Activated B cell treated with CpG ODN at 0.5 μM for 24 hours (primary cell): ENCODE data around the gene SMIM26. TPM values are rescaled to one million over a fixed set of nuclear protein-coding genes. Genes with fewer than 3 reads are reported as not detected.

Experiments
- ATAC-seq: fragments of 200-7000 bp; cut with Tn5 transposase; one replicate; pipeline ENCODE4 v1.10.0; 2021; ENCODE audit warnings: low read depth, mild to moderate bottlenecking, moderate library complexity
- CTCF ChIA-PET: fragments of 350-600 bp; sonication (Branson Sonifier 250); formaldehyde crosslinking; loops from one replicate; lab custom pipeline; 2021; ENCODE audit warnings: antibody characterized with exemption; lab: Charles Lee
- POLR2A ChIA-PET: fragments of 350-600 bp; sonication (Branson Sonifier 250); formaldehyde crosslinking; loops from one replicate; lab custom pipeline; 2021; ENCODE audit warnings: antibody characterized with exemption; lab: Charles Lee
- DNase-seq: peaks from one replicate; pipeline ENCODE4 v3.0.0; 2022
- H3K27ac Mint-ChIP-seq: one replicate; pipeline ENCODE4 v1.8.0; 2020; ENCODE audit warnings: mixed read lengths
- H3K27me3 Mint-ChIP-seq: one replicate; pipeline ENCODE4 v1.8.0; 2021; ENCODE audit warnings: mixed read lengths
- H3K36me3 Mint-ChIP-seq: one replicate; pipeline ENCODE4 v1.8.0; 2021; ENCODE audit warnings: low read depth, mixed read lengths
- H3K4me1 Mint-ChIP-seq: one replicate; pipeline ENCODE4 v1.8.0; 2021; ENCODE audit warnings: mixed read lengths
- H3K4me3 Mint-ChIP-seq: one replicate; pipeline ENCODE4 v1.8.0; 2020; ENCODE audit warnings: mild to moderate bottlenecking, mixed read lengths
- H3K9me3 Mint-ChIP-seq: one replicate; pipeline ENCODE4 v1.8.0; 2020; ENCODE audit warnings: mixed read lengths
- CTCF ChIP-seq: fragments of 200-600 bp; IDR thresholded peaks from one replicate; pipeline ENCODE4 v1.8.0; 2022; ENCODE audit warnings: antibody characterized with exemption, mild to moderate bottlenecking
- intact Hi-C: fragments of 100-400 bp; cut with micrococcal nuclease; formaldehyde crosslinking; loops from one replicate; pipeline ENCODE4 v1.15.1; 2024
- total RNA-seq: library from RNA; stranded (reverse); gene quantifications from 2 replicates; pipeline ENCODE4 v1.2.3, GENCODE V29; 2022

Gene SMIM26
- total RNA-seq, 1 donor from 2014 or later = 48.9 TPM

- CTCF ChIA-PET = no interaction called here
- H3K27ac Mint-ChIP-seq = no peak overlapping the region
Observed at GRCh38 chr20:18548465-18548864, 18.8 kb upstream of the SMIM26 start.

GRCh38 chr20:18553746-18554145 lies 13.5 kb upstream of the SMIM26 start:
- H3K27me3 Mint-ChIP-seq = no peaks in the 10 kb centered on the region

More at GRCh38 chr20:18548465-18548864, 18.8 kb upstream of the SMIM26 start:
- H3K4me3 Mint-ChIP-seq = no peak overlapping the region
- H3K36me3 Mint-ChIP-seq = peaks cover 75% of the 10 kb centered on the region
- DNase-seq = no peak
- TF ChIP-seq CTCF = no peak
- intact Hi-C loops = no loop called here
- POLR2A ChIA-PET = no interaction called here
- H3K9me3 Mint-ChIP-seq = no peaks in the 10 kb centered on the region
- no peaks in the 10 kb centered on the region for H3K27me3 Mint-ChIP-seq
- ATAC-seq = no peak
- H3K4me1 Mint-ChIP-seq = no peaks in the 10 kb centered on the region

GRCh38 chr20:18567739-18568091 lies 483 bp downstream of the SMIM26 start:
- H3K4me3 Mint-ChIP-seq = peak overlapping the region; percentile 94
- H3K27ac Mint-ChIP-seq = peak overlapping the region; percentile 94
- peaks cover 23% of the 10 kb centered on the region for H3K4me1 Mint-ChIP-seq
- ChIA-PET POLR2A (interaction anchor here (1.4 to 2.5 kb wide), 2 partner anchors 21 to 60 kb away, joined by 9 to 30 read pairs; partner anchors contain the start of genes DTD1 and SEC23B), CTCF (no interaction called here)
- H3K36me3 Mint-ChIP-seq = peaks cover 44% of the 10 kb centered on the region
- peaks cover 2% of the 10 kb centered on the region for H3K9me3 Mint-ChIP-seq
- H3K27me3 Mint-ChIP-seq = no peaks in the 10 kb centered on the region
- intact Hi-C loops = loop anchor here (1.0 to 5.0 kb wide), 11 partner anchors 20 to 1485 kb away; partner anchors contain the start of genes CFAP61, CRNKL1, DZANK1 and MGME1
- peak; percentile 6 for ATAC-seq
- TF ChIP-seq CTCF = no peak
- no peak for DNase-seq

More at GRCh38 chr20:18553746-18554145, 13.5 kb upstream of the SMIM26 start:
- TF ChIP-seq CTCF = no peak
- Mint-ChIP-seq H3K27ac (no peak overlapping the region), H3K4me3 (no peak overlapping the region), H3K36me3 (peaks cover 81% of the 10 kb centered on the region), H3K9me3 (no peaks in the 10 kb centered on the region), H3K4me1 (no peaks in the 10 kb centered on the region)
- no peak for DNase-seq
- no peak for ATAC-seq
- POLR2A ChIA-PET = no interaction called here
- CTCF ChIA-PET = no interaction called here
- intact Hi-C loops = no loop called here

GRCh38 chr20:18571009-18571408 lies 3.8 kb downstream of the SMIM26 start:
- no peak overlapping the region for H3K27ac Mint-ChIP-seq
- intact Hi-C loops = no loop called here
- no peak for DNase-seq
- peaks cover 23% of the 10 kb centered on the region for H3K4me1 Mint-ChIP-seq
- no peak overlapping the region for H3K4me3 Mint-ChIP-seq
- ChIA-PET POLR2A (interaction anchor here (1.2 kb wide), 1 partner anchor 64 kb away, joined by 4 read pairs; the partner anchor contains the start of gene SEC23B), CTCF (no interaction called here)
- H3K36me3 Mint-ChIP-seq = peaks cover 40% of the 10 kb centered on the region
- no peaks in the 10 kb centered on the region for H3K27me3 Mint-ChIP-seq
- no peak for ATAC-seq
- H3K9me3 Mint-ChIP-seq = peaks cover 2% of the 10 kb centered on the region
- no peak for TF ChIP-seq CTCF

GRCh38 chr20:18571578-18571977 lies 4.3 kb downstream of the SMIM26 start:
- intact Hi-C loops = no loop called here
- ChIA-PET POLR2A (interaction anchor here (1.2 kb wide), 1 partner anchor 64 kb away, joined by 4 read pairs; the partner anchor contains the start of gene SEC23B), CTCF (interaction anchor here (0.5 kb wide), 1 partner anchor 158 kb away, joined by 4 read pairs; no protein-coding TSS in a partner anchor)
- ATAC-seq = no peak
- Mint-ChIP-seq H3K27me3 (no peaks in the 10 kb centered on the region), H3K4me3 (no peak overlapping the region), H3K36me3 (peaks cover 40% of the 10 kb centered on the region), H3K4me1 (peaks cover 20% of the 10 kb centered on the region), H3K27ac (peak overlapping the region; percentile 3), H3K9me3 (peaks cover 2% of the 10 kb centered on the region)
- TF ChIP-seq CTCF = no peak
- DNase-seq = no peak
